Aorta (tissue), 5 donors: ENCODE results near the gene SPNS3. TPM values are rescaled to one million over a fixed set of nuclear protein-coding genes. Genes with fewer than 3 reads are reported as not detected.

Experiments used
- ATAC-seq: fragments of 200-7000 bp; cut with Tn5 transposase; one replicate; pipeline ENCODE4 v1.9.1; 2022; ENCODE audit warnings: moderate library complexity; ENCODE audit not compliant: low FRiP score
- DNase-seq, 2 donors: peaks; one replicate each; pipeline ENCODE4 v3.0.0-alpha.2; 2020
- H3K27ac ChIP-seq, 2 donors: one replicate each; pipeline ENCODE4 v1.5.1; 2013; ENCODE audit warnings: low read length in 2 of 2, mild to moderate bottlenecking in 2 of 2, moderate library complexity in 2 of 2, control low read depth in 1 of 2, inconsistent platforms in 1 of 2, low read depth in 1 of 2
- H3K27me3 ChIP-seq, 2 donors: one replicate each; pipeline ENCODE4 v1.6.1; 2013; ENCODE audit warnings: control low read depth in 1 of 2, low read length in 1 of 2, mild to moderate bottlenecking in 1 of 2, moderate library complexity in 1 of 2; ENCODE audit not compliant: insufficient read depth in 2 of 2, control insufficient read depth in 1 of 2
- H3K36me3 ChIP-seq, 2 donors: one replicate each; pipeline ENCODE4 v1.6.1; 2013; ENCODE audit warnings: control low read depth in 1 of 2, low read length in 1 of 2, mild to moderate bottlenecking in 1 of 2; ENCODE audit not compliant: insufficient read depth in 2 of 2, control insufficient read depth in 1 of 2
- H3K4me1 ChIP-seq, 2 donors: one replicate each; pipeline ENCODE4 v1.6.1; 2013; ENCODE audit warnings: low read length in 2 of 2, control low read depth in 1 of 2, mild to moderate bottlenecking in 1 of 2, moderate library complexity in 1 of 2; ENCODE audit not compliant: insufficient read depth in 2 of 2, control insufficient read depth in 1 of 2
- H3K4me3 ChIP-seq, 2 donors: one replicate each; pipeline ENCODE4 v1.5.1; 2013; ENCODE audit warnings: low read length in 2 of 2, control low read depth in 1 of 2, mild to moderate bottlenecking in 1 of 2
- H3K9me3 ChIP-seq: one replicate; pipeline ENCODE4 v1.6.1; 2013; ENCODE audit warnings: mild to moderate bottlenecking, low read length; ENCODE audit not compliant: control insufficient read depth
- WGBS, 2 donors: extraction: QIAGEN DNeasy Blood & Tissue Kit; methylation state at CpG; one replicate each; pipeline ENCODE4 v1.1.7; 2013; 5-methylcytosine and 5-hydroxymethylcytosine counted together
- intact Hi-C, 2 donors: fragments of 100-400 bp; cut with DNase I; formaldehyde crosslinking; loops; one replicate each; pipeline versions ENCODE4 v1.14.2 to v1.15.0; 2022
- polyA plus RNA-seq, 2 donors: library from polyadenylated mRNA; stranded (reverse); fragments of 200-250 nt; gene quantifications; one replicate each; pipeline ENCODE4 v1.2.3, GENCODE V29; 2013
- total RNA-seq, 2 donors: library from RNA; stranded (reverse); fragmentation: NEBNext Ultra II Directional; extraction: Animal tissue kit (Norgen Biotek cat#: 25700); gene quantifications; one replicate each; pipeline ENCODE4 v1.2.1, GENCODE V29; 2021
- donor health status: healthy with polysubstance abuse.
- donor health status: Bipolar disorder and iron deficiency.
- donor health status: DM: no; HTN: no; CAD: no.
- donor health status: DM: no; HTN: no; CAD: no.
- donor health status: DM: yes; HTN: yes; CAD: no.

SPNS3 gene
- total and polyA plus RNA-seq, 4 donors: 0.19 to 1.2 (median 0.25) TPM; not detected in 1

DNA sequence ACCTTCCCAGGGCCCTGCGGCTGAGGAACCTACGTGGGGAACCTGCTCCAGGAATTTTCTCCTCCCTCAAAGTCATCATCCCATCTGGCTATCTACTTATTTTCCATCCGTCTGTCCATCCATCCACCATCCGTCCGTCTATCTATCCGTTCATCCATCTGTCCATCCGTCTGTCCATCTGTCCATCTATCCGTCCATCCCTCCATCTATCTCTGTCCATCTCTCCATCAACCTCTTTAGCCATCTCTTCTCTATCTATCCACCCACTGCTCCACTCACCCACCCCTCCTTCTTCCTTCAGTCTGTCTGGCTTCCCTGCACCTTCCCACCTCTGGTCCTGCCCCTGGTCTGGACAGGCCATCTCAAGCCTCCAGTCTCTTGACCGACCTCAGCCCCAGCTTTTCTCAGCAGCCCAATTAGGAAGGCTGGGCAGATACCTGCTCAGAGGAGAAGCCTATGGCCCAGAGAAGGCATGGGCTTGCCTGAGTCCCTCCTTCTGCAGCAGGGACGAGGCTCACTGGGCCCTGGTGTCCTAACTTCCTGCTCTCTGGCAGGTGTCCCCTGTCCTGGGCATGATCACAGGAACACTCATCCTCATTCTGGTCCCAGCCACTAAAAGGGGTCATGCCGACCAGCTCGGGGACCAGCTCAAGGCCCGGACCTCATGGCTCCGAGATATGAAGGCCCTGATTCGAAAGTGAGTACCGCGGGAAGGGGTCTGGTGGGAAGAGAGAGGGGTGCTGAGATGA is 98.4 kb downstream of the SPNS3 start:
- ATAC-seq (no peak), DNase-seq (no peak)
- no peaks in the 10 kb centered on the region for H3K27me3 ChIP-seq
- intact Hi-C loops: no loop called here
- WGBS, 2 donors: 92 to 94% methylated on average over 17 of the region's 17 CpGs
- H3K27ac ChIP-seq: no peak overlapping the region
- no peaks in the 10 kb centered on the region for H3K4me1 ChIP-seq
- no peak overlapping the region for H3K4me3 ChIP-seq
- no peaks in the 10 kb centered on the region for H3K36me3 ChIP-seq
- no peaks in the 10 kb centered on the region for H3K9me3 ChIP-seq

DNA sequence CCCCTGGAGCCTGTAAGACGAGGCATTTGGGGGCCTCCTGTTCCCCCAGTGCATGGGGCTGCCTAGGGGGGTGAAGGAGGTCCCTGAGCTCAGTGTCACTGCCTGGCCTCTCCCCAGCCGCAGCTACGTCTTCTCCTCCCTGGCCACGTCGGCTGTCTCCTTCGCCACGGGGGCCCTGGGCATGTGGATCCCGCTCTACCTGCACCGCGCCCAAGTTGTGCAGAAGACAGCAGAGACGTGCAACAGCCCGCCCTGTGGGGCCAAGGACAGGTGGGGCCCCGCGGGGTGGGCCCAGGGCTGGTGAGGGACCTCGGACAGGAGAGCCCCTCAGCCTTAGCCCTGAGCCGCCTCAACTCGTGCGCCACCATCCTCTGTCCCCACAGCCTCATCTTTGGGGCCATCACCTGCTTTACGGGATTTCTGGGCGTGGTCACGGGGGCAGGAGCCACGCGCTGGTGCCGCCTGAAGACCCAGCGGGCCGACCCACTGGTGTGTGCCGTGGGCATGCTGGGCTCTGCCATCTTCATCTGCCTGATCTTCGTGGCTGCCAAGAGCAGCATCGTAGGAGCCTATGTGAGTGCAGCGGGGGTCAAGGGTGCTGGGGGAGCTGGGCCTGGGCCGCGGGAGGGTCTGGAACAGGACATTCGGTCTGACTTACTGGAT is 99.3 kb downstream of the SPNS3 start:
- H3K36me3 ChIP-seq: no peaks in the 10 kb centered on the region
- no peaks in the 10 kb centered on the region for H3K4me1 ChIP-seq
- WGBS, 2 donors: 90 to 93% methylated on average over 33 of the region's 33 CpGs
- DNase-seq (no peak), ATAC-seq (no peak)
- no peak overlapping the region for H3K27ac ChIP-seq
- intact Hi-C loops: no loop called here
- H3K27me3 ChIP-seq: no peaks in the 10 kb centered on the region
- H3K9me3 ChIP-seq: no peaks in the 10 kb centered on the region
- H3K4me3 ChIP-seq: no peak overlapping the region

DNA sequence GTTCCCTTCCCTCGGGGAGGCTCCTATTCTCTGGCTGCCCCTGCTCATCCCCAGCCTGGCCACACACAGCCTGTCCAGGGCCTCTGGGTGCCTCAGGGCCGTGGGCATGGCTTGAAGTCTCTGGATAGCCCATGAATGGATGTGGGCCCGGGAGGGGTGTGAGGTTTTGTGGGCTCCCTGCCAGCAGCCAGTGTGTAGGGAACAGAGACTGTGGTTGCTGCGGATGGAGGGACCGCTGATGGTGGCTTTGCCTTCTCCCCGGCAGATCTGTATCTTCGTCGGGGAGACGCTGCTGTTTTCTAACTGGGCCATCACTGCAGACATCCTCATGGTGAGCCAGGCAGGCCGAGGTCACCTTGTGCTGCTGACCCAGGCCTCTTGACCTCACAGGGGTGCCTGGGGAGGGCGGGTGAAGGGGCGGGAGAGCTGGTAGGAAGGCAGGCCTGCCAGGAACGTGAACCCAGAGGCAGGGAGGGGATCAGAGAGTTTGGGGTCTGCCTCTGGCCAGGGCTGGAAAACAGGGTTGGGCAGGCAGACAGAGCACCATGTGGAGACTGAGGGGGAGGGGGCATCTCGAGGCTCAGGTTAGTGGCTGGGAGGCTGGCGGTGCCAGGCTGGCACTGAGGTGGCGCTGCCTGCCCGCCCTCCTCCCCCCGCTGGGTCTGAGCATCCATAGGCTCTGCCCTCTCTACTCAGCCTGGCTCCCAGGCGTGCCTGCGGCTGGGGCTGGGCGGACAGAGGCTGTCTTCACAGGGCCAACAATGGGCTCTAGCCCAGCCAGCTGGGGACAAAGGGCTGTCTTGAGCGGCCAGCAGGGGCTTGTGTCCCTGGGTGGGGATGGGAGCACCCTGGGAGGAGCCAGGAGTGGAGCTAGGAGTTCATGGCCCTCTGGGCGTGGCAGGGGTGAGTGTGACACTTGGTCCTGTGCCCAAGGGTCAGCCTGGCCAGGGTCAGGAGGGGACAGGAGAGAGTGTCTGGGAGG is 100.1 kb downstream of the SPNS3 start:
- no peak for DNase-seq
- no peak for ATAC-seq
- Histone ChIP-seq H3K9me3 (no peaks in the 10 kb centered on the region), H3K27me3 (no peaks in the 10 kb centered on the region), H3K27ac (no peak overlapping the region), H3K36me3 (no peaks in the 10 kb centered on the region), H3K4me1 (no peaks in the 10 kb centered on the region), H3K4me3 (no peak overlapping the region)
- intact Hi-C loops: no loop called here
- WGBS, 2 donors: 82 to 83% methylated on average over 23 of the region's 23 CpGs

- Histone ChIP-seq H3K4me3 (no peak overlapping the region), H3K27ac (no peak overlapping the region), H3K9me3 (no peaks in the 10 kb centered on the region), H3K4me1 (no peaks in the 10 kb centered on the region), H3K36me3 (peaks cover 0 to 2% of the 10 kb centered on the region in 2 donors), H3K27me3 (no peaks in the 10 kb centered on the region)
- WGBS, 2 donors: 81 to 85% methylated on average over 16 to 17 of the region's 17 CpGs
- no peak for DNase-seq
- intact Hi-C loops: no loop called here
- ATAC-seq: no peak
Measured at GRCh38 chr17:4534515-4534914, 100.8 kb downstream of the SPNS3 start.

GRCh38 chr17:4534928-4535666 is 101.4 kb downstream of the SPNS3 start:
- ATAC-seq: no peak
- Histone ChIP-seq H3K27me3 (no peaks in the 10 kb centered on the region), H3K36me3 (peaks cover 0 to 2% of the 10 kb centered on the region in 2 donors), H3K27ac (no peak overlapping the region), H3K9me3 (no peaks in the 10 kb centered on the region), H3K4me1 (no peaks in the 10 kb centered on the region), H3K4me3 (no peak overlapping the region)
- DNase-seq: no peak
- intact Hi-C loops: no loop called here
- WGBS, 2 donors: 80 to 82% methylated on average over 27 of the region's 27 CpGs

DNA sequence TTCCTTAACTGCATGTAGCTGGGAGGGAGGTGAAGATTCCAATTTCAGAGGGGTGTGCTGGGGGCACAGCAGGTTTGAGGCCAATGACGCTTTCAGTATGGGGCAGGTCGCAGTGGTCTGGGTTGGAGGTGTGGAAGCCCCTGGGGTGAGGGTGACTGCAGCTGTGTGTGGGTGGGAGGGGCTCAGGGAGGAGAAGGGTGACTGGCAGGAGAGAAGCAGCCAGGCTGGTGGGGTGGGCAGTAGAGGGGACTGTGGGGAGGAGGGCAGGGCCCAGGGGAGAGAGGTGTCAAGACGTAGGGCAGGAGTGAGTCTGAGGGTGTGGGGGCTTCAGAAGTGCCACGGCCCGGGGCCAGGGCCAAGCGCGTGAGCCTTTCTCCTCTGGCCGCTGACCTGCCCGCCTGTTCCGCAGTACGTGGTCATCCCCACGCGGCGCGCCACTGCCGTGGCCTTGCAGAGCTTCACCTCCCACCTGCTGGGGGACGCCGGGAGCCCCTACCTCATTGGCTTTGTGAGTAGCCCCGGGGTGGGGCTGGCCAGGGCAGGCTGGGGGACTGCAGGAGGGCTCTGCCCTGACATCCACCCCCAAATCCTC is 102.0 kb downstream of the SPNS3 start:
- 36 to 50% methylated on average over 14 to 19 of the region's 19 CpGs for WGBS, 2 donors
- H3K36me3 ChIP-seq: peaks cover 0 to 2% of the 10 kb centered on the region in 2 donors
- DNase-seq: no peak
- H3K27me3 ChIP-seq: no peaks in the 10 kb centered on the region
- no peaks in the 10 kb centered on the region for H3K9me3 ChIP-seq
- H3K4me3 ChIP-seq: no peak overlapping the region
- H3K4me1 ChIP-seq: no peaks in the 10 kb centered on the region
- no peak for ATAC-seq
- H3K27ac ChIP-seq: no peak overlapping the region
- intact Hi-C loops: no loop called here

DNA sequence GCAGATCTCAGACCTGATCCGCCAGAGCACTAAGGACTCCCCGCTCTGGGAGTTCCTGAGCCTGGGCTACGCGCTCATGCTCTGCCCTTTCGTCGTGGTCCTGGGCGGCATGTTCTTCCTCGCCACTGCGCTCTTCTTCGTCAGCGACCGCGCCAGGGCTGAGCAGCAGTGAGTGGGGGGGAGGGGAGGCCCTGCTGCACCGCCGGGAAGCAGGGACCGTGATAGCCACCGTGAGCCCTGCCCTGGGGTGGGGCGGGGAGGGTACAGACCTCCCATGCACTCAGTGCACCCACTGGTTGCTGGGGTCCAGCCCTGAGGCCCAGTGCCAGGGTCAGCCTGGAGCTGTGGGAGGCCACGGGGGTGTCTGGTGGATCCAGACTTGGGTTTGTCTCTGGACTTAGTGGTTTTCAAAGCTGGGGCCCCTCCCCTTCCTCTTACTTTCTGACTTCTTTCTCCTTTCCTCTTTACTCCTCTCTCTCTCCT is 102.6 kb downstream of the SPNS3 start:
- Histone ChIP-seq H3K4me3 (no peak overlapping the region), H3K36me3 (peaks cover 0 to 2% of the 10 kb centered on the region in 2 donors), H3K4me1 (no peaks in the 10 kb centered on the region), H3K27ac (no peak overlapping the region), H3K9me3 (no peaks in the 10 kb centered on the region), H3K27me3 (no peaks in the 10 kb centered on the region)
- no peak for ATAC-seq
- 15 to 39% methylated on average over 16 to 19 of the region's 19 CpGs for WGBS, 2 donors
- intact Hi-C loops: no loop called here
- no peak for DNase-seq
